HG03558 (cell line): ENCODE data around the gene FKBP9.
A peak's percentile ranks its signal among the peaks of the same experiment; 100 is the strongest.
"Not testable (repeated sequence)": the region's sequence is repeated elsewhere in the genome, so short reads cannot be mapped to it uniquely, and the experiment has no call there.

ENCODE experiments used
- ATAC-seq: cut with Tn5 transposase; IDR thresholded peaks from one replicate; pipeline ENCODE4 v1.9.1; 2021; ENCODE audit warnings: moderate number of reproducible peaks; ENCODE audit not compliant: unreplicated experiment; ENCODE audit errors: extremely low read depth

FKBP9 gene

DNA sequence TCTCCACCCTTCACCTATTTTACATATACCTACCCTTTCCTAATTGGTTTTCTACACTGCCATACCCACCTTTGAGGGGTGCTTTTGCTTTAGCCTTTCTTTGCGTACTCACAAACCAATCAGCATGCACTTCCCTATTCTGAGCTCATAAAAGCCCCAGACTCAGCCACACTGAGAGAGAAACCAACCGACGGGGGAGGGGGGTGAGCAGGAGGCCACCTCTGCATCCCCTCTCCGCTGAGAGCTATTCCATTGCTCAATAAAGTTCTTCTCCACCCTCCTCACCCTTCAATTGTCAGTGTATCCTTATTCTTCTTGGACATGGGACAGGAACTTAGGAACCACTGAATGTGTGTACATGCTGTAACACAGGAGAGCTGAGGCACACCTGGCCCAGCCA, 9.0 kb upstream of the FKBP9 start:
- no peak for ATAC-seq

DNA sequence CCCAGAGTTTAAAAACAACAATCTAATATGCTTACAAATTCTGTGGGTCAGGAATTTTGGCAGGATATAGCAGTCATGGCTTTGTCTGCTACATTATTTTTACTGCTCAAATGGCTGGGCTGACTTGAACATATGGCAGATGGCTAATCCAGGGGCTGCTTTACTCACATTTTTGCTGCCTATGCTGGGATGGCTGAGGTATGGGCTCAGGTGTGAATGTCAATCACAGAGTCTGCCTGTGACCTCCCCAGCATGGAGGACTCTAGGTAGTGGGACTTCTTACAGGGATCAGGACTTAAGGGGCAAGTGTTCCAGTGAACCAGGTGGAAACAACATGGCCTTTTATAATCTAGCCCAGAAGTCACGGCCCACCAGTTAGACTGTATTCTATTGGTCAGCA, 4.4 kb upstream of the FKBP9 start:
- ATAC-seq: no peak

DNA sequence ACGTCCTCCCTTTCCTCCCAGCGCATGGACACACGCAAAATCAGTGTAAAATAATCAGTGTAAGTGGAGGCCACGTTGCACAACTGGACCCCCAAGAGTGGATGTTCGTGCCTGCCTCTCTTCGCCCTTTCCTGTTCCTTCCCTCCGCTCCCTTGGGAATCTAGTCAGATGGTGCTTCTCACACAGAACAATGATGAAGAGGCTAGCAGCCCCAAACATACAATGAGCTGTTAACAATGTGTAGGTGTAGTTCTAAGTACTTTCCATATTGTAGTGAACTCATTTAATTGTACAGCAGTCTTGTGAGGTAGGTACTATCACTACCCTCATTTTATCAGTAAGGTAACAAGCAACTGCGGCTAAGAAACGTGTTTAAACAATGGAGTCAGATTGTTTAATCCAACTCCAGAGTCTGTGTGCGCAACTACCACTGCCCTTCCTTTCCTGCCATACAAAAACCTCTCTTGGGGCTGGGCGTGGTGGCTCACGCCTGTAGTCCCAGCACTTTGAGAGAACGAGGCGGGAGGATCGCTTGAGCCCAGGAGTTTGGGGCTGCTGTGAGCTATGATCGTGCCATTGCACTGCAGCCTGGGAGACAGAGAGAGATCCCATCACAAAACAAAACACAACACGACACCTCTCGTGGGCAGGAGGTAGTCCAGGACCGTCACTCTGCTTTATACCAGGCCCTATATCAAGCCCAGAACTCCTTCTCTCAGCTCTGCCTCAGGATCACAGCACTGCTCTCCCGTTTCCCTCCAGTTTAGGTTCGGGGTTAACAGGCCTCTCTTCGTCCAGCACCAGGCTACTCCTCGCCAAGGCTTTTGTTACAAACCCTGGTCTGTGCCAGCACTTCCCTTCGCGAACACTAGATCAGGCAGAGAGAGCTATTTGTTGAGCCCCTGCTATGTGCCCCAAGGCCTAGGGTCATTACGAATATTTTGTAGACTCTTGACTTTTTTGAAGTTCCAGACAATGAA, 1.1 kb downstream of the FKBP9 start:
- no peak for ATAC-seq

DNA sequence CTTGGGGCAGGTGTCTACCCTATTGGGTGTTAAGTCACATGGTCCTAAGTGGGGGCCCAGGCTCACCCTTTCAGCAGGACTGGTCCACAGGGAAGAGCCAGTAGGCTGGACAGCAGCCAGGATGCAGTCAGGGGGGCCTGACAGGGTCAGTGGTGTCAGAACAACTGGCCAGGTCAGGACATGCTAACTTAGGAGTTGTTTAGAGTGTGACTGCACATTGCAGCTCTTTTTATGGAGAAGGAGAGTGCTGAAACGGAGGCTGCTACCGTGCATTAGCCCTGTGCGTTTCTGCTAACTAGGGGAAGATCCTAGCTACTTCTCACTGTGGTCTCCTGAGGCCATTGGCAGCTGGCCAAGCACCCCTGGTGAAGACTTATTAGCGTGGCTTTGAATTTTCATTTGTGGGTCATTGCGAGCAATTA, 6.7 kb downstream of the FKBP9 start:
- not testable (repeated sequence) for ATAC-seq

DNA sequence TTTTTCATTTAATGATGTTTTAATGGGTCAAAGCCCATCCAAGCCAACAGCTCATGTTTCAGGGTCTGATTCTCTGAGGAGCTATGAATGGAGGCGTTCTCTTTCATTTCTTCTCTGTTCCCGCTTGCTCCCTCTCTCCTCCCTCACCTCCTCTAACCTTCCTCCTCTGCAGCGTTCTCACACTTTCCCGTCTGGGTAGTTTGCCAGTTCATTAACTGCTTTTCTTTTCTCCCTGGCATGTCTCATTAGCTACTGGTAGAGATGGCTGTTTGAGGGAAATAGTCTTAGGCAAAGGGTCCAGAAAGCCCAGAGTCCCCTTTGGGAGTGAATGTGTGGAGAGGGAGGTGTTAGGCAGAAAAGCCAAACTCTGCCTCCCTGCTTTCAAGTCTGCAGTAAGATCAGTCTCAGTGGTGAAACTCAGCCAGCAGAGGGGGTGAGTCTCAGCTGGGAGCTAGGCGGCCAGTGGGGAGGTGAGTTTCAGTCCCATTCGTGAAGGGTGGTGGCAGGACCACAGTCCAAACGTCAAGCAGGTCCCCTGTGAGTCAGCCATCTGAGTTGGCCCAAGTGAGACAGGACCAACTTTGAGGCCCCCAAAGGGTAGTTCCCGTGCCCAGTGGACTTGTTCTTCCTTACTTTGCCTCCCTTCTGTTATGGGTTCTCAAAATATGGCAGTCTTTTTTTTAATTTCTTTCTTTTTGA, 7.4 kb downstream of the FKBP9 start:
- peak; percentile 88 for ATAC-seq

DNA sequence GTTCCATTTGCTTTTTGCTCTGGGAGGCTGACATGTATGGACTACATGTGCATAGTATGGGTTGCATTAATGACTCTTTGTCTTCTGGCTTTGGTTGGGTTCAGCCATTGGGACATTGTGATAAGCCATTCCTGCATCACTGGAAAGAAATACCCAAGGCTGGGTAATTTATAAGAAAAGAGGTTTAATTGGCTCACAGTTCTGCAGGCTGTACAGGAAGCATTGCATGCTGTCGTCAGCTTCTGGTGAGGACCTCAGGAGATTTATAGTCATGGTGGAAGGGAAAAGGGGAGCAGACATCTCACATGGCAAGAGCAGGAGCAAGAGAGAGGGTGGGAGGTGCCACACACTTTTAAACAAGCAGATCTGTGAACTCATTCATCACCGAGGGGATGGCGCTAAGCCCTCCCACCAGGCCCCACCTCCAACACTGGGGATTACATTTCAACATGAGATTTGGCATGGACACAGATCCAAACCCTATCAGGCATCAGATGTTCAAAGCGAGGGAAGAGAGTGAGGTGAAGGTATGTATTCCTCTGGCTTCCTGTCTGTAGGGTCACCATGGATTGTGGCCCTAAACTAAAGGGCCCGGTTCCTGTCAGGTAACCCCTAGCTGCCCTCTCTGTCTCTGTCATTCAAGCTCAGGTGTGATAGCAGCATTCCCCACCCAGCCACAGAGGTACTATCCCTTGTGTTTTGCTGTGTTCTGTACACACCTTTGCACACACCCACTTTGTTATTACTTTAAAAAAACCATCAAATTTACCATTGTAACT, 9.4 kb downstream of the FKBP9 start:
- ATAC-seq: not testable (repeated sequence)

DNA sequence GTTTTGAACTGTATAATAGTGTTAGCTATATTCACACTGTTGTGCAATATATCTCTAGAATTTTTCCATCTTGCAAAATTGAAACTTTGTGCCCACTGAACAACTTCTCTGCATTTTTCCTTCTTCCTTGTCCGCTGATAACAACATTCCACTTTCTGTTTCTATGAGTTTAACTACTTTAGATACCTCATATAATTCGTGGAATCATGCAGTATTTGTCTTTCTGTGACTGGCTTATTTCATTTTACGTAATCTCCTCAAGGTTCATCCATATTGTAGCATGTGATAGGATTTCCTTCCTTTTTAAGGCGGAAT, 10.0 kb downstream of the FKBP9 start:
- not testable (repeated sequence) for ATAC-seq

DNA sequence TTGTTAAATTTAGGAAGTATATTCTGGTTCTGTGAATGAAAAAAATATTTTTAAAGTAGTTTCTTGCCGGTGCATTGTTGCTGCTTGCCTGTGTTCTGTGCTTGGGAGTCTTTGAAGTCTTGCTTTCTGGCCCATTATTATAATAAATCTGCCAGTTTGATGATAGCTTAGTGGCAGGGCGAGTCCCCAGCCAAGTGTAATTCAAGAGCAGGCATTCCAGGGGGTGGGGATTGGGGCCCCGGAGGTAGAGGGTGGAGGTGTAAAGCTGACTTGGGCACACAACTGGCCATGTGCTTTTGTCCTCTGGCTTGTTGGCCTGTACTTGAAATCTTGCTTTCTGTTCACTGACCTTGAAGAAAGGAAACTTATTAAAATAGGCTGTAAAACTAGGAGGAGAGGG, 14.7 kb downstream of the FKBP9 start:
- not testable (repeated sequence) for ATAC-seq

DNA sequence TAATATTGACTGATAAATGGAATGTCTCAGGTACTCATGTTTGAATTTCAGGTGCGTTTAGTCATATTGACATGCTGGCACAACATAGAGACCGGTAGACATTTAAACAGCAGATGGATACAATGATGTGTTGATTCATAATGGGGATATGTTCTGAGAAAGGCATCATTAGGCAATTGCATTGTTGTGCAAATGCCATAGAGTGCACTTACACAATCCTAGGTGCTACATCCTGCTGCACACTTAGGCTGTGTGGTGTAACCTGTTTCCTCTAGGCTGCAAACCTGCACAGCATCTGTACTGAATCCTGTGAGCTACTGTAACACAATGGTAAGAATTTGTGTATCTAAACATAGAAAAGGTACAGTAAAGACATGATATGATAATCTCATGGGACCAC, 19.9 kb downstream of the FKBP9 start:
- not testable (repeated sequence) for ATAC-seq

DNA sequence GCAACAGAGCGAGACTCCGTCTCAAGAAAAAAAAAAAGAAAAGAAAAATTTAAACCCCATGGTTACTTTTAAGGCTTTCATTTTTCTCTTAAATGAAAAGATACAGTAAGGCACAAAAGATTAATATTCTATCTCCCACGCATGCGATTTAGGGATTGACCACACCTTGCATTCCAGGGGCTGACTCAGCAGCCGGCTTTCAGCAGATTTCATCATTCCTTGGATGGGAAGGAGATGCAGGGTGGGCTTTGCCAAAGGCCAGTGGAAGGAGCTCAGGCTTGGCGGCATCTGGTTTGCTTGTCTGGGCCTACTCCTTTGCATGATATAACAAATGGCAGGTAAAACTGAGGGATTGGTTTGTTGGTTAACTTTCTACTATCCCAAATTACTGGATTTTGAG, 22.0 kb downstream of the FKBP9 start:
- ATAC-seq: not testable (repeated sequence)

DNA sequence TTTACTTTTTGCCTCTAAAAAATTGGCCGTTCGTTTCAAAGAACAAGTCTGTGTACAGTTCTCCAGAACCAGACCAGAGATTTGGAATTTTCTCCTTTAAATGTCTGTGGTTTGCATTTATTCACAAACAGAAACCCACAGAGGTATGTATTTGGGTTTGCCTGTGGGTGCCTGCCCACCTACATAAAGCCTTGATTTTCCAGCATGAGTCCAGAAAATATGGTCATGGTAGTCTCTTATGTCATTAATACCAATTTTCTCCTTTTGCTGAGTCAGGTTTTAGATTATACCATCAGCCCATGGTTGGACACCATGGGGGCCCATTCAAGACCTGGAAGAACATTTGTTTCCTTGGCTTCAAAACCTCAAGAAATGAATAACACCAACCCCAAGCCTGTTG, 22.7 kb downstream of the FKBP9 start:
- not testable (repeated sequence) for ATAC-seq

DNA sequence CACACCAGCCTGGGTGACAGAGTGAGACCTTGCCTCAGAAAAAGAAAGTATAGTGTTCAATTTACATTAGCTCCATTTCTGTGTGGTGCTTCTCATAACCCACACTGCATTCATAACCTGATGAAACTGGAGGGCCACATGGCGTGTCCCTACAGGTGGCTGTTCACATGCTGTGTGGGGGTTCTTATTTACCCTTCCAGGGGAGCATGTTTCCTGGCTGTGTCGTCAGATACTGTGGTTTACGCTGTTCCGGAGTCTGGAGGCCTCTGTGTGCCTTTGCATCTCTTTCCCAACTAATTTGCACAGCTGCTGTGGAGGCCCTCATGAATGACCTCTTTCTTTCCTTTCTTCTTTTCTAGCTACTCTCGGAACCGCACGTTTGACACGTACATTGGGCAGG, 30.9 kb downstream of the FKBP9 start:
- peak; percentile 71 for ATAC-seq

DNA sequence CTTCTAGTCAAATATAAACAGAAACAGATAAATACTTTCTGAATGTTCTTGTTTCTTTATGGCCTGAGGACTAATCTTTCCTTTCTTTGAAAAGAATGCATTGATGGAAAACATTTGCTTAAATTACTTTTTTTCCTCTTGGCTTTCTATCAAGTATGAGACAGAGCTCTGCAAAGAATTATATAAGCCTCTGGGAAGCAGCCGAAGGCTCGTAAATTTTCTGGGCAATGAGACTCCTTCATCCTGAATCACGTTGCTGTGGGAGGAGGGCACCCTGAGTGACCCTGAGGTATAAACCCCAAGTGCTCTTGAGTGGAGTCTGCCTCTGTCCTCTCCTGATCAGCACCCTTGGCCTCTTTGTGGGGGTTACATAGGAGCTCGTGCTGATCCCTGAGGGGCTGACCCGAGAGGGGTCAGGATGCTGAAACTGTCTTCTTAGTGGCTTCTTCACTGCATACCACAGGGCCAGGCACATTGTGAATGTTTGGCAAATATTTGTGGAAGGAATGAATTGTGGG, 33.9 kb downstream of the FKBP9 start:
- ATAC-seq: not testable (repeated sequence)

DNA sequence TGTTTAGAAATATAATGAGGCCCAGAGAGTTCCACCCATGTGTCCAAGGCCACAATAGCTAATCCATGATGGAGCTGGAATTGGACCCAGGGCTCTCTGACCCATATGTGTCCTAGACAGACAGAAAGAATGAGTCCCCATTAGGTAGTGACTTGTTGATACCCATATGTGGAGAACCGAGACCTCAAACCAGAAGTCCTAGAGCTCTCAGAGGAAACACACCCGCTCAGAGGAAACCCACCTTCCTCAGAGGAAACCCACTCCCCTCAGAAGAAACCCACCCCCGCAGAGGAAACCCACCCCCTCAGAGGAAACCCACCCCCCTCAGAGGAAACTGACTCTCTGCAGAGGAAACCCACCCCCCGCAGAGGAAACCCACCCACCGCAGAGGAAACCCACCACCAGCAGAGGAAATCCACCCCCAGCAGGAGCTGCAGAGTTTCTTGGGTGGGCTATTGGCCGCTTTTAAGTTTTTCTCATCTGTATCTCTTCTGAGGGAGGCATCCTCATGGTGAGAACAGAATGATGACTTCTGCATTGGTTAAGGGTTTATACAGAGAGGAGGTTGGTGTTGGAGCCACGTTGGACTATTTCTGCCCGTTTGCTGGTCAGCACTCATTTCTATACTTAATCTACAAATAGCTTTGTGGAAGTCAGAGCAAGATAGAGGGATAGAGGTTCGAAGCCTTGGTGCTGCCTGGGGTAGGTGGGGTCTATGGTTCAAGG, 34.9 kb downstream of the FKBP9 start:
- ATAC-seq: not testable (repeated sequence)

DNA sequence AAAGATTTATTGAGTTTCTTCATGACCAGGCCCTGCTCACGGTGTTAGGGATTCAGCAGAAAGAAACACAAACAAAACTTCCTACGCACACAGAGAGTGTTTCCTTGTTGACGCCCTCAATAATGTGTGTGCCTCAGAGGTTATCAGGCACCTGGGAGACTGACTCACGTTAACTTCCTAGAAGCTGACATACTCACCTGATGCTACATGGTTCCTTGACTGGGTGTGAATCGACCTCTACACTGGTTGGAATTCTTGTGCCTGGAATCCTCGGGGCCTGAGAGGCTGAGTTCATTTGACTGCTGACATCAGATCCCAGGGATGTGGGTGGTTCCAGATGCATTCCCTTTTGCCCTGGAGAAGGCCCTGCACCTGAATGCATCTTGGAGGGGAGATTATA, 35.5 kb downstream of the FKBP9 start:
- ATAC-seq: not testable (repeated sequence)

DNA sequence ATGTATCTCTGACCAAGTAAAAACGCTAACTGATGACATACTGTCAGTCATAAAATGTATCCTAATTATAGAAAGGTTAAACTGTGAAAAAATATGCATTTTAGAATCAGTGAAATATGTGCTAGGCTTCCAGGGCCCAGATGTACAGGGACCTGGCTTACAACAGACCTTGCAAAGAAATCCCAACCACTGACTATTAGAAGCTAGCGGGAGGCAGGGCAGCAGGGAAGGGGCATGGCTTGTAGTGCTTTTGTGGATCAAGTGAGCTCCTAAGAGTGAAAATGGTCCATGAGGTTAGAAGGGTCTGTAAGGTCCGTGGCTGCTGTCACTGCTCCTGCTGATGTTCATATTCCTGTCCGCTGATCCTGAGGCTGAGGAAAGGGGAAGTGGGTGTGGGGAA, 40.7 kb downstream of the FKBP9 start:
- not testable (repeated sequence) for ATAC-seq

DNA sequence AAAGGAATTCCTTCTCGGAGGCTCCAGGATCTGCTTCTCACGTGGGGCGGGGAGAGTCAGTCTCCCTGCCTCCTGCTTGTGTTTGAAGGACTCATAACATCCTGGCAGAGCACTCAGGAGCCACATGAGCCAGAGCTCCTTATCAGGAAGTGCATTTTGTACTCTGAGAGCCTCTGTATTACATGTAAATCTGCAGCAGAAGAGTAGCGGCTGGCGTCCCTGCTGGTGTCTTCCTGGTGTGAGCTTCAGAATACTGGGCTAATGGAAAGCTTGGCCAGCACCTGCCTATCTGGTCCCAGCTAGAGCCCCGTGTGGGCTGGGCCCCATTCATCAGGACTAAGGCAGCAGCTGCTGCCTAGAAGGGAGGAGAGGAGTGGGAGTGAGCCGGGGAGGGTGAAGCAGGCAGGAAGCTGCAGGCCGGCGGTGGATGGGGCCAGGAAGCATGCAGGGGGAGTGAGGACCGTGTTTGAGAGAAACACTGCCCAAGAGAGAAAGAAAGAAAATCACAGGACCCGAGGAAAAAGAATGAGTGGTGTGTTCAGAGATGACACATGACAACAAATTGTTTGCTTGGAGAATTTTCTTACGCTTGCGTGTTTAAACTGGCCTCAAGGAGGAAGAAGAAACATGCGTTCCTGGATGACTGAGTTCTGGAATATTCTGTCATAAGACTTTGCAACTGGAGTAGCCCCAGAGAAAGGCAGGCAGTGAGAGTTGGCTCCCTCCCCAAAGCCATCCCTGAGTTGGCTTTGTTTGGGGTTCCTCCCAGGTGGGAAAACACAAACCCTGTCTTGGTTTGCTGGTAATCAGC, 41.3 kb downstream of the FKBP9 start:
- ATAC-seq: not testable (repeated sequence)

DNA sequence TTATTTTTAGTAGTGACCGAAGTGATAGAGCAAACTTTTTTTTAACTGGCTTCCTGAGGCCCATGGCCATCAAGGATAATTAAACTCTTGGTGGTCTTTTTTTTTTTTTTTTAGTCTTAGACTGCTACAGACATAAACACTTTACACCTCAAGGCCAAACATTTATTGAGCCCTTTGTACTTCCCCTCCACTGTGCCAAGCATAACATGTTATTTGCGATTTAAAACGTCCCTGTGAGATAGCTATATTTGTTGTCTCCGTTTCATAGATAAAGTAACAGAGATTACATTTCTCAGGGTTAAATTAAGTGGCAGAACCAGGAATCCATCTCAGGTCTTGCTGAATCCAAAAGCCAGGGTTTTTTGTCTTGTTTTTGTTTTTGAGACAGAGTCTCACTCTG, 42.1 kb downstream of the FKBP9 start:
- ATAC-seq: not testable (repeated sequence)

DNA sequence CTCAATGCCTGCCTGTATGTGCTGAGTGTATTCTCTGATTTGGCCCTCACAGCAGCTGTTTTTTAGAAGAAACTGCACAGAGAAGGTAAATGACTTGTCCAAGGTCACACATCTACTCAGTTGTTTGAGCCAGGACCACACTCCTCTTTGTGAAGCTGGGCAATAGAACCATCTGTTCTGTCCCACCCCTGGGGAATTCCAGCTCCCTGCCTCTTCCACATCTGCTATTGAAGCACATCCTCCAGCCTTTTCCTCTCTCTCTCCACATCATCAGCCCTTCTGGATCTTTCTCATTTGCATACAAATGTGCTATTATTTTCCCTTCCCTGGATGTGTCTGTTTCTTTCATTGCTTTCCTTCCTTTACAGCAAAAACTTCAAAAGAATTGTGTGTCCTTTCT, 45.9 kb downstream of the FKBP9 start:
- ATAC-seq: not testable (repeated sequence)
